Fibroblast of pulmonary artery (primary cell): ENCODE measurements around the gene C5orf63.
A peak's percentile ranks its signal among the peaks of the same experiment; 100 is the strongest.

Experiments used
- DNase-seq: peaks from one replicate; pipeline ENCODE4 v3.0.0-alpha.2; 2010; ENCODE audit warnings: low read depth
- H3K4me3 ChIP-seq: replicated peaks from 2 replicates; pipeline ENCODE4 v1.5.1; 2011; ENCODE audit warnings: low read depth, mild to moderate bottlenecking, control low read depth, low read length, moderate library complexity
- CTCF ChIP-seq: IDR thresholded peaks from 2 replicates; pipeline ENCODE4 v1.5.1; 2011; ENCODE audit warnings: mild to moderate bottlenecking, control low read depth, low read length, inconsistent platforms; ENCODE audit errors: missing control alignments

The C5orf63 gene

GRCh38 chr5:127076315-127077129, 3.2 kb upstream of the C5orf63 start:
- peak; percentile 54 for DNase-seq

GRCh38 chr5:127074466-127074865, 1.2 kb upstream of the C5orf63 start:
- no peak overlapping the region for H3K4me3 ChIP-seq
- no peak for DNase-seq

More at GRCh38 chr5:127076315-127077129, 3.2 kb upstream of the C5orf63 start:
- TF ChIP-seq CTCF, result no peak
- H3K4me3 ChIP-seq, result no peak overlapping the region

GRCh38 chr5:127070243-127070642, 3.1 kb downstream of the C5orf63 start:
- H3K4me3 ChIP-seq, result no peak overlapping the region
- DNase-seq, result peak; percentile 75
- peak; percentile 13 for TF ChIP-seq CTCF

More at GRCh38 chr5:127074466-127074865, 1.2 kb upstream of the C5orf63 start:
- TF ChIP-seq CTCF, result no peak

GRCh38 chr5:127068493-127069214, 4.6 kb downstream of the C5orf63 start:
- DNase-seq, result peak; percentile 92
- no peak for TF ChIP-seq CTCF
- H3K4me3 ChIP-seq, result no peak overlapping the region

GRCh38 chr5:127066721-127067120, 6.6 kb downstream of the C5orf63 start:
- no peak for DNase-seq
- no peak for TF ChIP-seq CTCF
- H3K4me3 ChIP-seq, result no peak overlapping the region

GRCh38 chr5:127064253-127064840, 9.0 kb downstream of the C5orf63 start:
- no peak for DNase-seq
- H3K4me3 ChIP-seq, result no peak overlapping the region
- TF ChIP-seq CTCF, result no peak
